HCT116 (cell line): ENCODE data around the gene TK1. TPM values are rescaled to one million over a fixed set of nuclear protein-coding genes. Genes with fewer than 3 reads are reported as not detected.

Experiments used
- ATAC-seq: fragments of 200-7000 bp; cut with Tn5 transposase; 2 replicates; pipeline ENCODE4 v1.9.1; 2020; ENCODE audit warnings: mild to moderate bottlenecking, moderate library complexity
- BruUV-seq: library from RNA; stranded (reverse); fragments of 400-500 nt; replicated peaks from 2 replicates; lab custom pipeline; 2021; lab: Mats Ljungman, UMichigan
- CTCF ChIA-PET: fragments of 300-600 bp; sonication (Branson Sonifier 250); formaldehyde crosslinking; loops from one replicate; lab custom pipeline; 2021; ENCODE audit warnings: antibody characterized with exemption; lab: Charles Lee
- POLR2A ChIA-PET: fragments of 300-600, 350-600 bp; sonication (Branson Sonifier 250); formaldehyde crosslinking; loops from one replicate; lab custom pipeline; 2021; ENCODE audit warnings: antibody characterized with exemption; lab: Charles Lee
- RAD21 ChIA-PET, 2 experiments: fragments of 300-600 bp; sonication (Branson Sonifier 250); formaldehyde crosslinking; loops; one replicate each; lab custom pipeline; 2023; ENCODE audit warnings: low total read pairs in 2 of 2; ENCODE audit not compliant: uncharacterized antibody in 2 of 2, unreplicated experiment in 2 of 2, low non-redundant PET in 1 of 2; lab: Charles Lee
- DNase-seq: peaks from one replicate; pipeline ENCODE4 v3.0.0-alpha.2; 2010; ENCODE audit warnings: low read depth, low spot score
- H2AFZ ChIP-seq: fragments of 200-600 bp; shearing (Covaris generic), sonication (generic); 2 replicates; pipeline ENCODE4 v1.6.1; 2017; ENCODE audit warnings: low read depth, mixed run types, mixed read lengths, antibody characterized with exemption, low read length; ENCODE audit not compliant: poor library complexity, severe bottlenecking
- H3K27ac ChIP-seq: 2 replicates; pipeline ENCODE4 v1.5.1; 2012; ENCODE audit warnings: low read depth, low read length
- H3K27me3 ChIP-seq: fragments of 200-600 bp; sonication (generic); 2 replicates; pipeline ENCODE4 v1.6.1; 2016; ENCODE audit warnings: mixed run types, low read length, mixed read lengths; ENCODE audit not compliant: insufficient read depth
- H3K36me3 ChIP-seq, 2 experiments: fragments of 200-500 bp in 1 of 2; fragments of 200-600 bp in 1 of 2; sonication (Bioruptor generic) in 1 of 2; sonication (generic) in 1 of 2; 2 replicates each; pipeline versions ENCODE4 v1.5.1 to v1.6.1; 2014 to 2016; ENCODE audit warnings: low read length in 2 of 2, inconsistent platforms in 1 of 2, mixed read lengths in 1 of 2, mixed run types in 1 of 2; ENCODE audit not compliant: insufficient read depth in 2 of 2, control insufficient read depth in 1 of 2
- H3K4me1 ChIP-seq, 2 experiments: fragments of 200-600 bp in 1 of 2; sonication (generic) in 1 of 2; 2 replicates each; pipeline versions ENCODE4 v1.5.1 to v1.6.1; 2012 to 2017; ENCODE audit warnings: low read length in 2 of 2, inconsistent platforms in 1 of 2, mild to moderate bottlenecking in 1 of 2, mixed read lengths in 1 of 2, mixed run types in 1 of 2, moderate library complexity in 1 of 2; ENCODE audit not compliant: insufficient read depth in 2 of 2, control insufficient read depth in 1 of 2
- H3K4me2 ChIP-seq: fragments of 200-600 bp; sonication (generic); 2 replicates; pipeline ENCODE4 v1.6.1; 2017; ENCODE audit warnings: mixed run types, low read length, mixed read lengths
- H3K4me3 ChIP-seq, 2 experiments: fragments of 200-600 bp in 1 of 2; sonication (generic) in 1 of 2; replicated peaks in 1 of 2; 2 replicates each; pipeline ENCODE4 v1.5.1; 2011 to 2016; ENCODE audit warnings: low read length in 2 of 2, control low read depth in 1 of 2, low read depth in 1 of 2, mild to moderate bottlenecking in 1 of 2, mixed read lengths in 1 of 2, mixed run types in 1 of 2
- H3K79me2 ChIP-seq: fragments of 200-600 bp; sonication (generic); 2 replicates; pipeline ENCODE4 v1.6.1; 2017; ENCODE audit warnings: mild to moderate bottlenecking, mixed run types, low read length, moderate library complexity, mixed read lengths; ENCODE audit not compliant: insufficient read depth
- H3K9ac ChIP-seq: fragments of 200-600 bp; sonication (generic); 2 replicates; pipeline ENCODE4 v1.6.1; 2016; ENCODE audit warnings: low read length, mixed read lengths
- H3K9me2 ChIP-seq: fragments of 200-600 bp; sonication (generic), shearing (Covaris generic); 2 replicates; pipeline ENCODE4 v1.6.1; 2017; ENCODE audit warnings: mixed run types, mild to moderate bottlenecking, moderate library complexity; ENCODE audit not compliant: insufficient read depth
- H3K9me3 ChIP-seq, 2 experiments: fragments of 200-500 bp in 1 of 2; fragments of 200-600 bp in 1 of 2; sonication (Bioruptor generic) in 1 of 2; sonication (generic) in 1 of 2; 2 replicates each; pipeline ENCODE4 v1.6.1; 2014 to 2017; ENCODE audit warnings: low read length in 2 of 2, mixed read lengths in 2 of 2, inconsistent platforms in 1 of 2, low read depth in 1 of 2, mild to moderate bottlenecking in 1 of 2, mixed run types in 1 of 2, moderate library complexity in 1 of 2; ENCODE audit not compliant: control insufficient read depth in 1 of 2, insufficient read depth in 1 of 2
- H4K20me1 ChIP-seq: fragments of 200-600 bp; sonication (generic), shearing (Covaris generic); 2 replicates; pipeline ENCODE4 v1.6.1; 2017; ENCODE audit warnings: mixed run types, mild to moderate bottlenecking, moderate library complexity; ENCODE audit not compliant: insufficient read depth
- CEBPB ChIP-seq: IDR thresholded peaks from 2 replicates; pipeline ENCODE4 v1.6.1; 2012; ENCODE audit warnings: low read depth
- ELF1 ChIP-seq: IDR thresholded peaks from 2 replicates; pipeline ENCODE4 v1.6.1; 2012; ENCODE audit warnings: low read depth, borderline replicate concordance
- FOSL1 ChIP-seq: IDR thresholded peaks from 2 replicates; pipeline ENCODE4 v1.6.1; 2012; ENCODE audit warnings: low read depth
- YY1 ChIP-seq: IDR thresholded peaks from 2 replicates; pipeline ENCODE4 v1.6.1; 2011; ENCODE audit warnings: low read length, low read depth, moderate library complexity, mild to moderate bottlenecking; ENCODE audit not compliant: insufficient replicate concordance; ENCODE audit errors: extremely low read depth
- ZFX ChIP-seq: fragments of 450-650 bp; IDR thresholded peaks from 2 replicates; pipeline ENCODE4 v1.6.1; 2017
- intact Hi-C: fragments of 100-400 bp; cut with micrococcal nuclease; formaldehyde crosslinking; loops from 2 replicates; pipeline ENCODE4 v1.10.0; 2022
- total RNA-seq: library from RNA; stranded (reverse); gene quantifications from one replicate; pipeline ENCODE4 v1.2.1, GENCODE V29; 2021; ENCODE audit not compliant: unreplicated experiment
- TF ChIP-seq, protein P1 (sequence below): IDR thresholded peaks from 2 replicates; pipeline ENCODE4 v1.6.1; 2012; ENCODE audit warnings: low read depth
- TF ChIP-seq, protein P2 (sequence below): IDR thresholded peaks from 2 replicates; pipeline ENCODE4 v1.6.1; 2012

TK1 gene
- total RNA-seq, 1 experiment from 2014 or later, result 315 TPM

DNA sequence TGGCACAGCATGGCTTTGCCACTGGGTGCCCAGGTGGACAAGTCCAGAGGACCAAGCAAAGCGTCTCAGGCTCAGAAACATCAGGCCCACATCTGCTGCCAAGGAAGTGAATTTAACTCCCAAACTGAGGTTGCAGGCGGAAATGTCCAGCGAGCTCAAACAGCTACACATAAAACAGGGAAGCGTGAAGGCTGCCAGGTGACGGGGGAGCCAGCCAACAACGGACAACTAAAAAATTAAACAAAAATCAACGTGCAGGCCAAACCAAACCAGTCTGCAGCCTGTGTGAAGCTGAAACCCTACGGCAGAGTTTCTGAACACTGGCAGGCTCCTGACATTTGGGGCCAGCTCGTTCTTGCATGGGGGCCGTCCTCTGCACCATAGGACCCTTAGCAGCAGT is 2.5 kb downstream of the TK1 start:
- RAD21 ChIA-PET, result no interaction called here
- Histone ChIP-seq H3K4me1 (peaks cover 14 to 45% of the 10 kb centered on the region in 2 experiments), H3K36me3 (peaks cover 38 to 51% of the 10 kb centered on the region in 2 experiments), H3K4me3 (no peak overlapping the region), H3K79me2 (peaks cover 78% of the 10 kb centered on the region), H2AFZ (no peak overlapping the region), H3K4me2 (0 out of 2 replicates have a peak overlapping the region, but pooled peaks have one; percentile 99), H3K27me3 (no peaks in the 10 kb centered on the region), H3K9me2 (no peaks in the 10 kb centered on the region), H3K27ac (no peak overlapping the region), H3K9me3 (no peaks in the 10 kb centered on the region), H3K9ac (peak overlapping the region; percentile 14; the same call in 1 of the 2 replicates), H4K20me1 (no peaks in the 10 kb centered on the region)
- TF ChIP-seq ELF1 (no peak), CEBPB (no peak), FOSL1 (no peak), YY1 (no peak), ZFX (no peak)
- TF ChIP-seq, protein P1, sequence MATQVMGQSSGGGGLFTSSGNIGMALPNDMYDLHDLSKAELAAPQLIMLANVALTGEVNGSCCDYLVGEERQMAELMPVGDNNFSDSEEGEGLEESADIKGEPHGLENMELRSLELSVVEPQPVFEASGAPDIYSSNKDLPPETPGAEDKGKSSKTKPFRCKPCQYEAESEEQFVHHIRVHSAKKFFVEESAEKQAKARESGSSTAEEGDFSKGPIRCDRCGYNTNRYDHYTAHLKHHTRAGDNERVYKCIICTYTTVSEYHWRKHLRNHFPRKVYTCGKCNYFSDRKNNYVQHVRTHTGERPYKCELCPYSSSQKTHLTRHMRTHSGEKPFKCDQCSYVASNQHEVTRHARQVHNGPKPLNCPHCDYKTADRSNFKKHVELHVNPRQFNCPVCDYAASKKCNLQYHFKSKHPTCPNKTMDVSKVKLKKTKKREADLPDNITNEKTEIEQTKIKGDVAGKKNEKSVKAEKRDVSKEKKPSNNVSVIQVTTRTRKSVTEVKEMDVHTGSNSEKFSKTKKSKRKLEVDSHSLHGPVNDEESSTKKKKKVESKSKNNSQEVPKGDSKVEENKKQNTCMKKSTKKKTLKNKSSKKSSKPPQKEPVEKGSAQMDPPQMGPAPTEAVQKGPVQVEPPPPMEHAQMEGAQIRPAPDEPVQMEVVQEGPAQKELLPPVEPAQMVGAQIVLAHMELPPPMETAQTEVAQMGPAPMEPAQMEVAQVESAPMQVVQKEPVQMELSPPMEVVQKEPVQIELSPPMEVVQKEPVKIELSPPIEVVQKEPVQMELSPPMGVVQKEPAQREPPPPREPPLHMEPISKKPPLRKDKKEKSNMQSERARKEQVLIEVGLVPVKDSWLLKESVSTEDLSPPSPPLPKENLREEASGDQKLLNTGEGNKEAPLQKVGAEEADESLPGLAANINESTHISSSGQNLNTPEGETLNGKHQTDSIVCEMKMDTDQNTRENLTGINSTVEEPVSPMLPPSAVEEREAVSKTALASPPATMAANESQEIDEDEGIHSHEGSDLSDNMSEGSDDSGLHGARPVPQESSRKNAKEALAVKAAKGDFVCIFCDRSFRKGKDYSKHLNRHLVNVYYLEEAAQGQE, result no peak
- TF ChIP-seq, protein P2, sequence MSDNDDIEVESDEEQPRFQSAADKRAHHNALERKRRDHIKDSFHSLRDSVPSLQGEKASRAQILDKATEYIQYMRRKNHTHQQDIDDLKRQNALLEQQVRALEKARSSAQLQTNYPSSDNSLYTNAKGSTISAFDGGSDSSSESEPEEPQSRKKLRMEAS, result no peak
- intact Hi-C loops, result no loop called here
- BruUV-seq, result no TSS peak
- POLR2A ChIA-PET, result interaction anchor here (4.1 kb wide), 1 partner anchor 10 kb away, joined by 44 read pairs; no protein-coding TSS in a partner anchor
- CTCF ChIA-PET, result interaction anchor here (0.9 kb wide), 1 partner anchor 165 kb away, joined by 3 read pairs; no protein-coding TSS in a partner anchor
- DNase-seq, result no peak
- no peak for ATAC-seq
